Tibial nerve (tissue), 3 donors: Measurements from ENCODE around the gene DACH2.

ENCODE experiments used
- CTCF ChIP-seq, 5 experiments: fragments of 200-600 bp in 3 of 5; fragments of 450-650 bp in 2 of 5; sonication (generic) in 3 of 5; IDR thresholded peaks; one replicate each; pipeline ENCODE4 v1.5.1; 2016 to 2019; ENCODE audit warnings: antibody characterized with exemption in 5 of 5, mild to moderate bottlenecking in 3 of 5, moderate library complexity in 2 of 5
- POLR2A ChIP-seq, 2 donors: fragments of 450-650 bp; IDR thresholded peaks; one replicate each; pipeline ENCODE4 v1.6.1; 2017; ENCODE audit warnings: antibody characterized with exemption in 2 of 2, mild to moderate bottlenecking in 2 of 2, moderate library complexity in 2 of 2

- TF ChIP-seq CTCF (IDR thresholded peaks at IDR 0.05) (no peak), POLR2A (IDR thresholded peaks at IDR 0.05) (no peak)
These were observed 657.0 kb downstream of the DACH2 start for GRCh38 chrX:86805241-86805640.
